H1 (cell line): ENCODE data around the gene R3HDM2. TPM values are rescaled to one million over a fixed set of nuclear protein-coding genes. Genes with fewer than 3 reads are reported as not detected.

ENCODE experiments used
- CTCF ChIA-PET: fragments of 300-600 bp; sonication (Branson Sonifier 250); formaldehyde crosslinking; loops from one replicate; lab custom pipeline; 2021; ENCODE audit not compliant: partially characterized antibody; lab: Charles Lee
- POLR2A ChIA-PET: fragments of 300-600 bp; sonication (Branson Sonifier 250); formaldehyde crosslinking; loops from one replicate; lab custom pipeline; 2021; ENCODE audit warnings: inconsistent platforms; ENCODE audit not compliant: partially characterized antibody; lab: Charles Lee
- DNase-seq, 2 experiments: peaks; one replicate each; pipeline versions ENCODE4 v3.0.0 to v3.0.0-alpha.2; 2010 to 2022; ENCODE audit warnings: low spot score in 2 of 2, low read depth in 1 of 2, mixed read lengths in 1 of 2
- FAIRE-seq: peaks from 2 replicates; lab custom pipeline; 2011; peaks lifted over from hg19 to GRCh38; lab: Jason Lieb, UNC
- H2AFZ ChIP-seq: 2 replicates; pipeline ENCODE4 v1.8.1; 2012; ENCODE audit warnings: low read length, inconsistent platforms
- H2AK5ac ChIP-seq: 2 replicates; pipeline ENCODE4 v1.6.1; 2013; ENCODE audit warnings: low read depth, low read length
- H2BK120ac ChIP-seq: replicated peaks from 2 replicates; pipeline ENCODE3; 2013; ENCODE audit warnings: low read depth, low read length, inconsistent platforms
- H2BK12ac ChIP-seq: 2 replicates; pipeline ENCODE4 v1.6.1; 2013; ENCODE audit warnings: low read depth, low read length
- H2BK15ac ChIP-seq: 2 replicates; pipeline ENCODE4 v1.6.1; 2013; ENCODE audit warnings: low read length
- H2BK20ac ChIP-seq: 2 replicates; pipeline ENCODE4 v1.6.1; 2013; ENCODE audit warnings: low read length
- H2BK5ac ChIP-seq: 2 replicates; pipeline ENCODE4 v1.6.1; 2013; ENCODE audit warnings: low read depth, low read length
- H3K14ac ChIP-seq: 2 replicates; pipeline ENCODE4 v1.6.1; 2013; ENCODE audit warnings: inconsistent platforms; ENCODE audit not compliant: insufficient read length
- H3K18ac ChIP-seq: 2 replicates; pipeline ENCODE4 v1.6.1; 2013; ENCODE audit warnings: low read length; ENCODE audit errors: extremely low read depth
- H3K23ac ChIP-seq: 2 replicates; pipeline ENCODE4 v1.6.1; 2013; ENCODE audit warnings: inconsistent platforms; ENCODE audit not compliant: insufficient read length
- H3K23me2 ChIP-seq: 2 replicates; pipeline ENCODE4 v1.6.1; 2013; ENCODE audit warnings: low read depth, low read length
- H3K27ac ChIP-seq: 2 replicates; pipeline ENCODE4 v1.6.1; 2011; ENCODE audit warnings: low read depth, low read length, inconsistent platforms
- H3K27me3 ChIP-seq, 4 experiments: replicated peaks in 1 of 4; 1 replicate in 1 of 4; 2 replicates in 3 of 4; pipeline versions ENCODE4 v1.6.1 to v1.8.1; 2011 to 2013; ENCODE audit warnings: low read length in 3 of 4, mild to moderate bottlenecking in 3 of 4, inconsistent platforms in 2 of 4, mixed read lengths in 2 of 4, moderate library complexity in 1 of 4; ENCODE audit not compliant: control insufficient read depth in 3 of 4, insufficient read depth in 3 of 4; ENCODE audit errors: extremely low read depth in 1 of 4
- H3K36me3 ChIP-seq, 4 experiments: 2 replicates each; pipeline versions ENCODE4 v1.6.1 to v1.8.1; 2011 to 2013; ENCODE audit warnings: mild to moderate bottlenecking in 4 of 4, low read length in 3 of 4, moderate library complexity in 2 of 4, control low read depth in 1 of 4, inconsistent platforms in 1 of 4; ENCODE audit not compliant: insufficient read depth in 4 of 4, control insufficient read depth in 2 of 4
- H3K4ac ChIP-seq: replicated peaks from 2 replicates; pipeline ENCODE3; 2013; ENCODE audit warnings: low read length, low read depth, mixed read lengths, inconsistent platforms; ENCODE audit not compliant: insufficient read length
- H3K4me1 ChIP-seq, 4 experiments: replicated peaks in 1 of 4; 1 replicate in 1 of 4; 2 replicates in 3 of 4; pipeline versions ENCODE4 v1.6.1 to v1.8.1; 2011 to 2013; ENCODE audit warnings: low read length in 3 of 4, inconsistent platforms in 2 of 4, mixed read lengths in 1 of 4; ENCODE audit not compliant: insufficient read depth in 4 of 4, control insufficient read depth in 3 of 4
- H3K4me2 ChIP-seq, 2 experiments: 2 replicates each; pipeline versions ENCODE4 v1.6.1 to v1.8.1; 2011 to 2013; ENCODE audit warnings: low read depth in 2 of 2, low read length in 2 of 2, control low read depth in 1 of 2, inconsistent platforms in 1 of 2, mild to moderate bottlenecking in 1 of 2; ENCODE audit not compliant: insufficient read depth in 1 of 2
- H3K4me3 ChIP-seq, 4 experiments: fragments of 200-600, 300-600 bp in 1 of 4; sonication (generic), shearing (Covaris generic), sonication (Bioruptor Twin) in 1 of 4; 2 replicates each; pipeline versions ENCODE4 v1.5.1 to v1.8.1; 2011 to 2016; ENCODE audit warnings: low read length in 4 of 4, low read depth in 3 of 4, control low read depth in 2 of 4, inconsistent platforms in 2 of 4, mild to moderate bottlenecking in 2 of 4, mixed read lengths in 1 of 4, moderate library complexity in 1 of 4; ENCODE audit not compliant: insufficient read depth in 2 of 4; ENCODE audit errors: extremely low read depth in 1 of 4
- H3K56ac ChIP-seq: replicated peaks from 2 replicates; pipeline ENCODE3; 2013; ENCODE audit warnings: low read depth, mild to moderate bottlenecking, mixed read lengths, low read length, inconsistent platforms; ENCODE audit not compliant: insufficient read length
- H3K79me1 ChIP-seq: 2 replicates; pipeline ENCODE4 v1.6.1; 2013; ENCODE audit warnings: low read depth, low read length, control low read depth
- H3K79me2 ChIP-seq, 2 experiments: 2 replicates each; pipeline versions ENCODE4 v1.6.1 to v1.8.1; 2012 to 2013; ENCODE audit warnings: low read length in 2 of 2, mild to moderate bottlenecking in 2 of 2, inconsistent platforms in 1 of 2; ENCODE audit not compliant: insufficient read depth in 2 of 2, control insufficient read depth in 1 of 2
- H3K9ac ChIP-seq, 4 experiments: replicated peaks in 1 of 4; 1 replicate in 1 of 4; 2 replicates in 3 of 4; pipeline versions ENCODE4 v1.6.1 to v1.8.1; 2011 to 2013; ENCODE audit warnings: low read depth in 3 of 4, low read length in 3 of 4, control low read depth in 2 of 4, mild to moderate bottlenecking in 2 of 4, moderate library complexity in 2 of 4, inconsistent platforms in 1 of 4; ENCODE audit errors: extremely low read depth in 1 of 4
- H3K9me3 ChIP-seq, 2 experiments: 2 replicates each; pipeline versions ENCODE4 v1.6.1 to v1.8.1; 2012 to 2013; ENCODE audit warnings: mild to moderate bottlenecking in 2 of 2, moderate library complexity in 2 of 2, control low read depth in 1 of 2, inconsistent platforms in 1 of 2, low read depth in 1 of 2, low read length in 1 of 2, mixed read lengths in 1 of 2; ENCODE audit not compliant: insufficient read depth in 2 of 2
- H4K20me1 ChIP-seq, 2 experiments: replicated peaks in 1 of 2; 2 replicates each; pipeline versions ENCODE3 to v1.8.1; 2011 to 2013; ENCODE audit warnings: inconsistent platforms in 2 of 2, low read length in 2 of 2, mild to moderate bottlenecking in 1 of 2; ENCODE audit not compliant: insufficient read depth in 2 of 2, control insufficient read depth in 1 of 2
- H4K5ac ChIP-seq: 2 replicates; pipeline ENCODE4 v1.6.1; 2013; ENCODE audit warnings: low read length, low read depth, mixed read lengths, inconsistent platforms; ENCODE audit not compliant: insufficient read length
- H4K8ac ChIP-seq: 2 replicates; pipeline ENCODE4 v1.8.0; 2013; ENCODE audit warnings: mild to moderate bottlenecking, moderate library complexity, low read length, inconsistent platforms; ENCODE audit not compliant: insufficient read depth; ENCODE audit errors: extremely low read depth
- H4K91ac ChIP-seq: replicated peaks from 2 replicates; pipeline ENCODE3; 2013; ENCODE audit warnings: low read length, mixed read lengths, inconsistent platforms; ENCODE audit not compliant: insufficient read length
- BCL11A ChIP-seq, 2 experiments: IDR thresholded peaks; one replicate each; pipeline ENCODE4 v1.6.1; 2011; ENCODE audit warnings: low read depth in 2 of 2, low read length in 2 of 2, mild to moderate bottlenecking in 2 of 2
- CBX5 ChIP-seq: fragments of 300-800, 300-1000 bp; sonication (generic); IDR thresholded peaks from 2 replicates; pipeline ENCODE4 v1.7.1; 2016; ENCODE audit warnings: antibody characterized with exemption, low read length, low read depth
- JUND ChIP-seq: IDR thresholded peaks from 2 replicates; pipeline ENCODE4 v1.6.1; 2011; ENCODE audit warnings: mild to moderate bottlenecking, improper control_type of control experiment, low read length
- POLR2AphosphoS5 ChIP-seq: IDR thresholded peaks from 2 replicates; pipeline ENCODE4 v1.6.1; 2011; ENCODE audit warnings: low read depth, low read length
- WGBS, 2 experiments: shearing (Covaris generic) in 1 of 2; methylation state at CpG; one replicate each; pipeline versions ENCODE4 v1.1.6 to v1.1.7; 2013 to 2015; ENCODE audit warnings: low lambda C conversion rate in 2 of 2, mixed read lengths in 2 of 2, inconsistent platforms in 1 of 2, low coverage in 1 of 2, missing lambda C conversion rate in 1 of 2; ENCODE audit not compliant: insufficient replicate concordance in 2 of 2, insufficient coverage in 1 of 2, insufficient read length in 1 of 2; ENCODE audit errors: extremely low coverage in 1 of 2, missing lambda C conversion rate in 1 of 2; 5-methylcytosine and 5-hydroxymethylcytosine counted together
- polyA plus RNA-seq, 7 experiments: library from polyadenylated mRNA; depleted of rRNA in 3 of 7; stranded (reverse) in 5 of 7; unstranded in 2 of 7; fragments of >200 nt in 5 of 7; fragments of 200-250 nt in 2 of 7; gene quantifications; 1 replicate in 5 of 7; 2 replicates in 1 of 7; 4 replicates in 1 of 7; pipeline versions ENCODE4 v1.2.1 to v1.2.3, GENCODE V29; 2011 to 2013; ENCODE audit warnings: missing spikeins in 2 of 7, mixed read lengths in 2 of 7
- total RNA-seq: library from RNA; stranded (reverse); fragmentation: NEBNext Ultra II Directional; extraction: Animal tissue kit (Norgen Biotek cat#: 25700); gene quantifications from 2 replicates; pipeline ENCODE4 v1.2.1, GENCODE V29; 2021

R3HDM2 gene
- total and polyA plus RNA-seq, 2 of the 8 experiments (the other 6 are each of a cell fraction or from before 2014, with no cell fraction given): 25.6 to 27.0 TPM

DNA sequence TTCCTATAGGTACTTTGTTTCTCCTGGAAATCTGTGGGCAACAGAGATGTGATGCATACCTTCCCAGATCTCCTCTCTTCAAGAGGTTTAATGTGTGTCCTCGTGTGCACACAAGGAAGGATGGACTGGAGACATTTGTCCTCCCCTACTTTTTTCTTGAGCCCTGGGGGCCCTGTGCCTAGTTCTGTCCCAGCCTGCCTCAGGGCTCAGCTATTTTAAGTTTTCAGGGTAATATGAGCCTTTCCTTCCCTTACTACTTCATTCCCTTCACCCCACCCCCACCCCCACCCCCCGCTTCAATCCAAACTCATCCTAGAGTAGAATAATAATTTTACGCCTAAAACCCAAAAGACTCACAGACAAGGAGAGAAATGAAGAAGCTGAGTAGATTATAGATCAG lies 180.3 kb downstream of the R3HDM2 start:
- FAIRE-seq: no peak
- no peak overlapping the region for H3K14ac ChIP-seq
- H3K56ac ChIP-seq: no peak overlapping the region
- no peak overlapping the region for H4K5ac ChIP-seq
- no peaks in the 10 kb centered on the region for H3K79me1 ChIP-seq
- no peak overlapping the region for H2BK12ac ChIP-seq
- no peak overlapping the region for H3K9ac ChIP-seq
- H3K36me3 ChIP-seq: no peaks in the 10 kb centered on the region
- H3K4me2 ChIP-seq: no peak overlapping the region; a peak in 1 of 4 replicates
- H3K27ac ChIP-seq: no peak overlapping the region
- H2BK20ac ChIP-seq: no peak overlapping the region
- no peaks in the 10 kb centered on the region for H4K20me1 ChIP-seq
- peaks cover 2 to 8% (median 4%) of the 10 kb centered on the region in 4 experiments; a peak in 6 of 7 replicates for H3K4me1 ChIP-seq
- 0 out of 2 replicates have a peak, but pooled peaks cover 2% of the 10 kb centered on the region for H3K23me2 ChIP-seq
- H3K4me3 ChIP-seq: no peak overlapping the region
- H3K18ac ChIP-seq: no peak overlapping the region
- no peak overlapping the region for H2BK5ac ChIP-seq
- no peak overlapping the region for H2BK120ac ChIP-seq
- H4K8ac ChIP-seq: no peak overlapping the region
- H2AK5ac ChIP-seq: no peak overlapping the region
- WGBS, 2 experiments: 85 to 100% methylated on average over 2 to 3 of the region's 3 CpGs
- ChIA-PET POLR2A (interaction anchor here (0.9 to 23.7 kb wide), 5 partner anchors 10 to 204 kb away, joined by 3 to 852 read pairs (median 5); partner anchors contain the start of genes INHBE and SHMT2), CTCF (interaction anchor here (0.9 to 27.9 kb wide), 11 partner anchors 9 to 224 kb away, joined by 3 to 726 read pairs (median 26); partner anchors contain the start of genes GLI1, INHBE, NXPH4 and SHMT2)
- no peak for DNase-seq
- no peaks in the 10 kb centered on the region; a peak in 1 of 4 replicates for H3K9me3 ChIP-seq
- no peak overlapping the region for H4K91ac ChIP-seq
- no peak overlapping the region for H2AFZ ChIP-seq
- no peaks in the 10 kb centered on the region for H3K27me3 ChIP-seq
- no peaks in the 10 kb centered on the region for H3K79me2 ChIP-seq
- H3K23ac ChIP-seq: no peak overlapping the region
- H2BK15ac ChIP-seq: no peak overlapping the region
- H3K4ac ChIP-seq: no peak overlapping the region
- TF ChIP-seq BCL11A (IDR thresholded peaks at IDR 0.05; ENCODE audit: low read depth in 2 of 2, low read length in 2 of 2) (no peak), JUND (no peak), CBX5 (no peak), POLR2AphosphoS5 (no peak)
